Fibroblast of lung (primary cell): ENCODE measurements around the gene GLB1L3. TPM values are rescaled to one million over a fixed set of nuclear protein-coding genes. Genes with fewer than 3 reads are reported as not detected.

Experiments used
- DNase-seq, 2 donors: peaks; one replicate each; pipeline versions ENCODE4 v3.0.0 to v3.0.0-alpha.2; 2010; ENCODE audit warnings: low read depth in 2 of 2
- H2AFZ ChIP-seq: 2 replicates; pipeline ENCODE4 v1.5.1; 2012; ENCODE audit warnings: low read length, control low read depth, inconsistent platforms
- H3K27ac ChIP-seq: 2 replicates; pipeline ENCODE4 v1.5.1; 2011; ENCODE audit warnings: low read length, control low read depth; ENCODE audit not compliant: insufficient read depth
- H3K27me3 ChIP-seq: 2 replicates; pipeline ENCODE4 v1.5.1; 2011; ENCODE audit warnings: mild to moderate bottlenecking, low read length; ENCODE audit not compliant: control insufficient read depth, insufficient read depth
- H3K36me3 ChIP-seq: 2 replicates; pipeline ENCODE4 v1.5.1; 2011; ENCODE audit warnings: low read length; ENCODE audit not compliant: control insufficient read depth, insufficient read depth
- H3K4me1 ChIP-seq: 2 replicates; pipeline ENCODE4 v1.5.1; 2011; ENCODE audit warnings: low read length; ENCODE audit not compliant: control insufficient read depth, insufficient read depth; ENCODE audit errors: extremely low read depth
- H3K4me2 ChIP-seq: 2 replicates; pipeline ENCODE4 v1.5.1; 2011; ENCODE audit warnings: low read length, control low read depth; ENCODE audit not compliant: insufficient read depth; ENCODE audit errors: extremely low read depth
- H3K4me3 ChIP-seq, 4 experiments: fragments of 200-600 bp in 1 of 4; sonication (generic) in 1 of 4; replicated peaks in 1 of 4; 2 replicates each; pipeline ENCODE4 v1.5.1; 2011 to 2016; ENCODE audit warnings: low read length in 4 of 4, low read depth in 3 of 4, mild to moderate bottlenecking in 3 of 4, control low read depth in 2 of 4, inconsistent platforms in 1 of 4, mixed read lengths in 1 of 4; ENCODE audit not compliant: insufficient read depth in 1 of 4; ENCODE audit errors: control extremely low read depth in 1 of 4
- H3K79me2 ChIP-seq: 2 replicates; pipeline ENCODE4 v1.5.1; 2012; ENCODE audit warnings: mild to moderate bottlenecking, low read length, inconsistent platforms; ENCODE audit not compliant: control insufficient read depth, insufficient read depth
- H3K9ac ChIP-seq: 2 replicates; pipeline ENCODE4 v1.5.1; 2011; ENCODE audit warnings: mild to moderate bottlenecking, low read length, control low read depth; ENCODE audit not compliant: insufficient read depth
- H3K9me3 ChIP-seq: 2 replicates; pipeline ENCODE4 v1.5.1; 2012; ENCODE audit warnings: low read depth, low read length; ENCODE audit not compliant: control insufficient read depth, insufficient read depth
- H4K20me1 ChIP-seq: 2 replicates; pipeline ENCODE4 v1.5.1; 2011; ENCODE audit warnings: low read length; ENCODE audit not compliant: control insufficient read depth, insufficient read depth; ENCODE audit errors: extremely low read depth
- CTCF ChIP-seq, 2 donors: IDR thresholded peaks in 1 of 2; conservative IDR thresholded peaks in 1 of 2; 1 replicate in 1 of 2; 2 replicates in 1 of 2; pipeline ENCODE4 v1.5.1; 2011 to 2012; ENCODE audit warnings: low read length in 2 of 2, control low read depth in 1 of 2, inconsistent platforms in 1 of 2, low read depth in 1 of 2, mild to moderate bottlenecking in 1 of 2
- EZH2 ChIP-seq: IDR thresholded peaks from 2 replicates; pipeline ENCODE4 v1.5.1; 2012; ENCODE audit warnings: low read length, control low read depth, mild to moderate bottlenecking; ENCODE audit errors: missing control alignments
- polyA plus RNA-seq, 2 donors: library from polyadenylated mRNA; depleted of rRNA in 1 of 2; stranded (reverse) in 1 of 2; unstranded in 1 of 2; fragments of >200 nt; gene quantifications; 2 replicates each; pipeline ENCODE4 v1.2.1, GENCODE V29; 2011 to 2012; ENCODE audit warnings: missing spikeins in 1 of 2
- total RNA-seq: library from RNA; depleted of rRNA; stranded (reverse); fragments of >200 nt; gene quantifications from 2 replicates; pipeline ENCODE4 v1.2.1, GENCODE V29; 2014

Gene GLB1L3
- total and polyA plus RNA-seq, 2 donors (not counting 1 experiment from before 2014, with no cell fraction given), result not detected

GRCh38 chr11:134339756-134340155 is 63.6 kb downstream of the GLB1L3 start:
- TF ChIP-seq EZH2, result no peak
- TF ChIP-seq CTCF (conservative IDR thresholded peaks at IDR 0.05 in 1 of 2, IDR thresholded peaks at IDR 0.05 in 1 of 2; ENCODE audit: low read depth in 1 of 2, low read length in 2 of 2), result no peak
- no peaks in the 10 kb centered on the region for H3K27me3 ChIP-seq
- no peaks in the 10 kb centered on the region for H3K9me3 ChIP-seq
- H3K79me2 ChIP-seq, result no peaks in the 10 kb centered on the region
- no peaks in the 10 kb centered on the region for H3K4me1 ChIP-seq
- DNase-seq, result no peak
- no peak overlapping the region for H3K27ac ChIP-seq
- H3K36me3 ChIP-seq, result no peaks in the 10 kb centered on the region
- no peak overlapping the region for H2AFZ ChIP-seq
- H3K4me2 ChIP-seq, result no peak overlapping the region
- H3K9ac ChIP-seq, result no peak overlapping the region
- no peak overlapping the region for H3K4me3 ChIP-seq
- H4K20me1 ChIP-seq, result no peaks in the 10 kb centered on the region

- no peak overlapping the region for H2AFZ ChIP-seq
Observed at GRCh38 chr11:134340354-134340964, 64.3 kb downstream of the GLB1L3 start.

More at GRCh38 chr11:134340354-134340964, 64.3 kb downstream of the GLB1L3 start:
- no peaks in the 10 kb centered on the region for H3K4me1 ChIP-seq
- no peaks in the 10 kb centered on the region for H3K27me3 ChIP-seq
- no peaks in the 10 kb centered on the region for H3K79me2 ChIP-seq
- H3K27ac ChIP-seq, result no peak overlapping the region
- TF ChIP-seq CTCF (conservative IDR thresholded peaks at IDR 0.05 in 1 of 2, IDR thresholded peaks at IDR 0.05 in 1 of 2; ENCODE audit: low read depth in 1 of 2, low read length in 2 of 2), result no peak
- no peak for TF ChIP-seq EZH2
- no peak overlapping the region for H3K9ac ChIP-seq
- DNase-seq, result no peak
- H3K9me3 ChIP-seq, result no peaks in the 10 kb centered on the region
- H3K4me2 ChIP-seq, result no peak overlapping the region
- no peak overlapping the region for H3K4me3 ChIP-seq
- H3K36me3 ChIP-seq, result no peaks in the 10 kb centered on the region
- no peaks in the 10 kb centered on the region for H4K20me1 ChIP-seq
